Measurements from ENCODE around the gene ELL2.
"Not testable (repeated sequence)": the region's sequence is repeated elsewhere in the genome, so short reads cannot be mapped to it uniquely, and the experiment has no call there.

The ELL2 gene

GRCh38 chr5:95880081-95880926, 81.3 kb downstream of the ELL2 start:
- DNase-seq = no peak

- DNase-seq = no peak
Observed at GRCh38 chr5:95879661-95880060, 82.0 kb downstream of the ELL2 start.

- DNase-seq = no peak
Observed at GRCh38 chr5:95878417-95879323, 83.0 kb downstream of the ELL2 start.

DNA sequence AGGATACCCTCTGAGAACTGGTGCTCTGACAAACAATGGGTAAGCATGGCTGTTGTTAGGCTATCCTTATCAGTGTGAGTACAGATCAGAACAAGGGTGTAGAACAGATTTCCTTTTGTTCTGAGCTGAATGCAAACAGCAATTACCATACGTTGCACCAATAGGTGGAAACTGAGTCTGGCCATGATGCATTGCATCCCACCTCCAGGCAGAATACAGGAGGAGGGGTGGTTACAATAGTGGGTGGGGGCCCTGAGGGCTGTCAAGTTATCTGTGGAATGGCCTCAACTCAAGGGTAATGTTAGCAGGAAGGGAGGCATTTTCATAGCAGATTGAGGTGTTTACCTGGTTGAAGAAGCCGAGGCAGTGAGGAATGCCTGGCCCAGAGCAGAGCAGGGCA, 84.9 kb downstream of the ELL2 start:
- no peak for DNase-seq

DNA sequence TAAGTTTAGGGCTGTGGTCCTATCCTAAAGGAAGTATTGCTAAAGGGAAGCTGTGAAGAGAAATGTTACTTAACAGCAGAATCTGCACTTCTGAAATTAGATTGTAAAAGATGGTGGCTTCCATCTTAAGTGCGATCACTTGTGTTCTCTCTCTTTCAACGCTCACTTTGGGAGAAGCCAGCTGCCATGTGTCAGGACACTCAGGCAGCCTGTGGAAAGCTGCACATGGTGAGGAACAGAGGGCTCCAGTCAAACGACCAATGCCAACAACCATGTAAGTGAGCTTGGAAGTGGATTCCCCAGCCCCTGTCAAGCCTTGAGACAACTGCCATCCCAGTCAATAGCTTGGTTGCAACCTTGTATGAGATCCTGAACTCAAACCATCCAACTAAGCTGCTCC, 87.4 kb downstream of the ELL2 start:
- DNase-seq = no peak

- no peak for DNase-seq
Observed at GRCh38 chr5:95873351-95873750, 88.3 kb downstream of the ELL2 start.

GRCh38 chr5:95872346-95873268, 89.0 kb downstream of the ELL2 start:
- no peak for DNase-seq

- DNase-seq = no peak
Observed at GRCh38 chr5:95871146-95871806, 90.4 kb downstream of the ELL2 start.

- peak; percentile 42 for DNase-seq
Observed at GRCh38 chr5:95870105-95870672, 91.5 kb downstream of the ELL2 start.

DNA sequence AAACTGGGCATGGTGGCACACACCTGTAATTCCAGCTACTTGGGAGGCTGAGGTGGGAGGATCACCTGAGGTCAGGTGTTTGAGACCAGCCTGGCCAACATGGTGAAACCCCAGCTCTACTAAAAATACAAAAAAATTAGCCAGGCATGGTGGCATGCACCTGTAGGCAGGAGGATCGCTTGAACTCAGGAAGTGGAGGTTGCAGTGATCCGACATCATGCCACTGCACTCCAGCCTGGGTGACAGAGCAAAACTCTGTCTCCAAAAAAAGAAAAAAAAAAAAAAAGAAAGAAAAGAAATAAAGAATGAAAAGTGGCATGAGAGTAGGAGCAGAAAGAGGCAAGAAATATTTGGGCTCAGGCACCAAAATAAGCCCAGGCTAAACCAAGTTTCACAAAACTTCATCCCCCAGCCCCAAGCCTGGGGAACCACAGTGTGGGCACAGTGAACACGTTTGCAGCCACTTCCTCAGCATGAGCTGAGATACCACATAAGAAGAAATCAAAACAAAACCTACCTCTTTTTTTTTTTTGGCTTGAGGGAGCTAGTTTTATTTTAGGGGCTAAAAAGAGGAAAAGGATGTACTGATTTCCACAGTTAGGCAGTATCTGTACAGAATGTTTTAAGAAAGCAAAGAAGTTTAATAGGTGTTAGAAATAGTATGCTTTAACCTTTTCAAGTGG, 92.3 kb downstream of the ELL2 start:
- not testable (repeated sequence) for DNase-seq

DNA sequence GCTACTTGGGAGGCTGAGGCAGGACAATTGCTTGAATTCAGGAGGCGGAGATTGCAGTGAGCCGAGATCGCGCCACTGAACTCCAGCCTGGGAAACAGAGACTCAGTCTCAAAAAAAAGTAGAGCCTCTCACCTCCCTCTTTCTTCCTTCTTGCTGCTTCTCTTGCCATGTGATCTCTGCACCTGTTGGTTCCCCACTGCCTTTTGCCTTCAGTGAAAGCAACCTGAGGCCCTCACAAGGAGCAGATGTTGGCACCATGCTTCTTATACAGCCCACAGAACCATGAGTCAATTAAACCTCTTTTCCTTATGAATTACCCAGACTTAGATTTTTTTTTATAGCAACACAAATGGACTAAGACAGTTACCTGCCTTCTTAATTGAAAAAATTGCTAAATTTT, 93.5 kb downstream of the ELL2 start:
- no peak for DNase-seq

GRCh38 chr5:95866435-95867040, 95.1 kb downstream of the ELL2 start:
- no peak for DNase-seq

- DNase-seq = no peak
Observed at GRCh38 chr5:95864944-95865504, 96.6 kb downstream of the ELL2 start.

DNA sequence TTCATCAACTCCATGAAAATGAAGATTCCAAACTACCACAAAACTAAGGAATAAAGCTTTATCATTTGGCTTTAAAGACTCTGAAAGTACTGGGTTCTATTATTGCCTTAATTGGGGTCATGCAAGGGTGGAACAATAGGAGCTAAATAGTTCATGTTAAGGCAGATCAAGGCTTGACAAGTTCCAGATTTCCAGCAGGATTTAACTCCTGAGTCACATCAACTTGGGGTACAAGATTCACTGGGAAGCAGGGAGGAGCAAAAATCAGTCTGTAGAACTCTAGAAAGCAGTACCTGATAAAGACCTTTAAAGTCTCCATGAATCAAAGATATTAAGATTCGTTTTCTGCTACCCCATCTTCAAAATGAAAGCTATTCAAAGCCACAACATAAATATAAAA, 97.2 kb downstream of the ELL2 start:
- DNase-seq = no peak

DNA sequence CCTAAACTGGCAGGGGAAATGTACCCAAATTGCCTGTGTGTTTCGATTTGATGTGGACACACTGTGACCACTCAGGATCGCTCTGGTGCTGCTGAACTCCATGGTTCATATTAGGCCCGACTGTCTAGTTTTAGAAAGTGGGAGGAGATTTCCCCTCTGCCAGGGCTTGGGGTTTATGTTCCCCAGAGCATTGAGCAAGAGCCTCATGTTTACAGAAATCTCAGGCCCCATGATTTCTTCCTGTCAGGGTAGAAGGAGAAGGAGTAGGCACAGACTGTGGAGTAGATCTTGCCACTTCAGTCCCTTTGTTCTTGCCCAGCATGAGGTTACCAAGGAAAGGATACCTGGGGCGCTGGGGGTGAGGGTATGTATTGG, 98.3 kb downstream of the ELL2 start:
- DNase-seq = peak; percentile 45

DNA sequence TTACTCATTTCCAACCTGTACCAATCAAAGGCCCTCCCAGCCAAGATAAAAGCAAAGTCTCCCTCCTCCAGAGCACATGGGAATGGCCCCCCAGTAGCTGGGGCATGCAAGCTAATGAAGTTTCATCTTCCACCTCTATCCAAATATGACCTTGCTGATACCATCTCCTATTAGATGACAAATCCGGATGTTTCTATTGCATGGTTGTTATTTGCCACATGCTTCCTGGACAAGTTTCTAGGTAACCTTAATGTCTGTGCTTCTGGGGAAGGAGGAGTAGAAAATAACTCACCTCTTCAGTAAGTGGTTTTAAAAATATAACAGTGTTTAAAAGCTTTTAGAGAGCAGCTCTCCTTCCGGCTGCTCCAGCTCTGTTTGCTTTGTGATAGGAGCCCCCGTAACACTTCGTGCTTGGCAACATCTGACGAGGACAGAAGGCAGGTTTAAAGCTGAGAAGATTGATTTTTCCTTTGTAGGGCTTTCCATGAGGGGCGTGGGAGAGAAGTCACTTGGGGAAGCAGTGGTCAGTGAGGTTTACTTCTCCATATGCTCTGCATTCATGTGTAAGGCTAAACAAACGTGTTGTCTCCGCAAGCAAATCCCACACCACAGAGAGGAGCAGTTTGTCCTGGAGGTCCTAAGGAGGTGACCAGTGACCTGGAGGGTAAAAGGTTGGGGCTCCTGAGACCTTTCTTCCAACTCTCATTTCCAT, 98.8 kb downstream of the ELL2 start:
- DNase-seq = no peak

DNA sequence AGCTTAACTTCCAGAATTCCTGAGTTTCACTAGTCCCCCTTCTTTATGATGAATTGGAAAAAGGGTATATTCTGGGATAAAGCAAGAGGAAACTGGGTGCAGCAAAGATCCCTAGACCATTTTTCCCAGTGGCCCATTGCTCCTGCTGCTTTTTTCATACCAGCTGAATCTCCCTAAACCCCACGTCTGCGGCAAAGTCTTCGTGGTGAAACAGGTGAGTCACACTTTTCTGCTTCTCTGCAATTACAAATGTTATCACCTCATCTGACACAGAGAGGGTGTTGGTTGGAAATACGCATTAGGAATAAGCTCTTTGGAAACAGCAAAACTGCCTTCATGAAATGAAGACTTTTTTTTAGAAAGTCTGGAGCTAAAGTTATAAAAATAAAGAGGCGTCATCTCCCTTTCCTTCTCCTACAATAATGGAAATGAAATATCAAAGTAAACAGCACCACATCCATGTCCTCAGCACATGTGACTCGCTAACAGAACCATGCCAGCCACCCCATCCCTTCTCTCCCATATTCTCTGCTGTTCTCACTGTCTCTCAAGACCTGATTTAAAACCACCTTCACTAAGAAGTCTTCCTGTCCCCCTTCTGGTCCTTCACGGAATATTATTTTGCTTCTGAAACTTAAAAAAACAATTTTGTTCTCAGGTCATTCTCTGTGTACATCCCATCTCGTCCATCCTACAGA, 99.6 kb downstream of the ELL2 start:
- peak; percentile 64 for DNase-seq

GRCh38 chr5:95861221-95861863, 100.3 kb downstream of the ELL2 start:
- DNase-seq = peak; percentile 96

Data from fibroblast of skin of abdomen (primary cell).